ENCODE results near the gene EIF2B5.

DNA sequence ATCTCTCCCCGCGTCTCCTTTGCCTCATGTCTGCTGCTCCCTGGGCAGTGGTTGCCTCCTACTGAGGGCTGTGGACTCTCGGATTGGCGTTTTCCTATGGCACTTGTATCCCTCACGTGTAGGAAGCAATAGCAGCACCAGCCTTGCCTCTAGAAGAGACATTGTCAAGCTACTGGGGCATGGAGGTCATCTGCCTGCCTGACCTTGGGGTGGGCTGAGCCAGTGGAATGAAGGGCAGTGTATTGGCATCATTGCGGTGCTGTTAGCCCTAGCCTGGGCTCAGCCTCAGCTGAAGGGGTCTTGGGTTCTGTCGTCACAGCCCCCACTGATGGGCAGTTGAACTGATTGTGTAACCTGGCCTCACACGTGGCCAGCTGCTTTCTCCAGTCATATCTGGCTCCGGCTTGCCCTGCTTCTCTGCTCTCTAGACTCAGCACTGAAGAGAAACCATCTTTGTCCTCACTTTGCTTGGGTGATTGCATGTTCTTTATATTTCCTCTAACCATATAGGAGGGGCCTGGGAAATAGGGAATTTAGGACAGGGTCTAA is 58.9 kb downstream of the EIF2B5 start:
- TF ChIP-seq POLR2AphosphoS5 (IDR thresholded peaks at IDR 0.05; ENCODE audit: borderline replicate concordance, low read depth, low read length) (no peak), EZH2 (IDR thresholded peaks at IDR 0.05) (no peak), FOXP2 (optimal IDR thresholded peaks at IDR 0.05; ENCODE audit: control extremely low read depth, extremely low read length, insufficient read depth) (no peak)
